Mammary epithelial cell (primary cell): ENCODE results near the gene SAMD5.

ENCODE experiments used
- EZH2 ChIP-seq: IDR thresholded peaks from 2 replicates; pipeline ENCODE4 v1.6.1; 2012; ENCODE audit warnings: low read length, inconsistent platforms, borderline replicate concordance
- TF ChIP-seq, protein P1 (sequence below), 2 donors: IDR thresholded peaks in 1 of 2; conservative IDR thresholded peaks in 1 of 2; 2 replicates each; pipeline ENCODE4 v1.5.1; 2011 to 2012; ENCODE audit warnings: inconsistent platforms in 2 of 2, low read length in 2 of 2, mild to moderate bottlenecking in 2 of 2, control low read depth in 1 of 2, low read depth in 1 of 2; ENCODE audit not compliant: insufficient read depth in 1 of 2; ENCODE audit errors: extremely low read depth in 1 of 2

DNA sequence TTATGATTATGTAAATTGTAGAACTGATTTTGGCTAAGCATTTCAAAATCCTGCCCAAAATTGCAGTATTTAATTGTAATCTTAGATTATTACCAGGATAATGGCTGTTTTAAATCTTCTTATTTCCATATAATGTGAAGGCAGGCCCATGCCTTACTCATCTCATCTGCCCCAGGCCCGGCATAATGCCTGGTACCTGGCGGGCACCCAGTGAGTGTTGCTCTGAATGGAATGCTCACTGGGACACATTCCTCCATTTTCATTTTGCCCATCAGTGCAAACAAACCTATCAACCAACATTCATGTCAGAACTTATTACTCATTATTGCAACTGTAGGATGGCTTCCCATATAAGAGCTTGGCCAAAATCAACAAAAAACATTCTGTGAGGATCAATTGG, 22.8 kb downstream of the SAMD5 start:
- TF ChIP-seq, protein P1, sequence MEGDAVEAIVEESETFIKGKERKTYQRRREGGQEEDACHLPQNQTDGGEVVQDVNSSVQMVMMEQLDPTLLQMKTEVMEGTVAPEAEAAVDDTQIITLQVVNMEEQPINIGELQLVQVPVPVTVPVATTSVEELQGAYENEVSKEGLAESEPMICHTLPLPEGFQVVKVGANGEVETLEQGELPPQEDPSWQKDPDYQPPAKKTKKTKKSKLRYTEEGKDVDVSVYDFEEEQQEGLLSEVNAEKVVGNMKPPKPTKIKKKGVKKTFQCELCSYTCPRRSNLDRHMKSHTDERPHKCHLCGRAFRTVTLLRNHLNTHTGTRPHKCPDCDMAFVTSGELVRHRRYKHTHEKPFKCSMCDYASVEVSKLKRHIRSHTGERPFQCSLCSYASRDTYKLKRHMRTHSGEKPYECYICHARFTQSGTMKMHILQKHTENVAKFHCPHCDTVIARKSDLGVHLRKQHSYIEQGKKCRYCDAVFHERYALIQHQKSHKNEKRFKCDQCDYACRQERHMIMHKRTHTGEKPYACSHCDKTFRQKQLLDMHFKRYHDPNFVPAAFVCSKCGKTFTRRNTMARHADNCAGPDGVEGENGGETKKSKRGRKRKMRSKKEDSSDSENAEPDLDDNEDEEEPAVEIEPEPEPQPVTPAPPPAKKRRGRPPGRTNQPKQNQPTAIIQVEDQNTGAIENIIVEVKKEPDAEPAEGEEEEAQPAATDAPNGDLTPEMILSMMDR (conservative IDR thresholded peaks at IDR 0.05 in 1 of 2, IDR thresholded peaks at IDR 0.05 in 1 of 2; ENCODE audit: extremely low read depth in 1 of 2, insufficient read depth in 1 of 2, low read depth in 1 of 2, low read length in 2 of 2) = no peak
- no peak for TF ChIP-seq EZH2
